Measurements from ENCODE around the gene ARMC9.
"Not testable (repeated sequence)": the region's sequence is repeated elsewhere in the genome, so short reads cannot be mapped to it uniquely, and the experiment has no call there.

Gene ARMC9

GRCh38 chr2:231343988-231344387 lies 145.6 kb downstream of the ARMC9 start:
- no peak for DNase-seq

- DNase-seq: no peak
Observed at GRCh38 chr2:231344851-231345250, 146.4 kb downstream of the ARMC9 start.

GRCh38 chr2:231347081-231347480 lies 148.7 kb downstream of the ARMC9 start:
- no peak for DNase-seq

GRCh38 chr2:231347638-231348037 lies 149.2 kb downstream of the ARMC9 start:
- DNase-seq: no peak

GRCh38 chr2:231348173-231348572 lies 149.7 kb downstream of the ARMC9 start:
- DNase-seq: no peak

GRCh38 chr2:231348704-231349373 lies 150.4 kb downstream of the ARMC9 start:
- no peak for DNase-seq

- DNase-seq: not testable (repeated sequence)
Observed at GRCh38 chr2:231349374-231349735, 150.9 kb downstream of the ARMC9 start.

GRCh38 chr2:231351648-231352047 lies 153.2 kb downstream of the ARMC9 start:
- DNase-seq: no peak

- no peak for DNase-seq
Observed at GRCh38 chr2:231353469-231353868, 155.0 kb downstream of the ARMC9 start.

GRCh38 chr2:231355508-231356465 lies 157.4 kb downstream of the ARMC9 start:
- DNase-seq: no peak

GRCh38 chr2:231356466-231356844 lies 158.0 kb downstream of the ARMC9 start:
- DNase-seq: no peak

- DNase-seq: no peak
Observed at GRCh38 chr2:231357048-231357447, 158.6 kb downstream of the ARMC9 start.

- no peak for DNase-seq
Observed at GRCh38 chr2:231357931-231358330, 159.5 kb downstream of the ARMC9 start.

GRCh38 chr2:231359441-231359840 lies 161.0 kb downstream of the ARMC9 start:
- DNase-seq: no peak

- DNase-seq: no peak
Observed at GRCh38 chr2:231359948-231360347, 161.5 kb downstream of the ARMC9 start.

- no peak for DNase-seq
Observed at GRCh38 chr2:231360401-231360800, 162.0 kb downstream of the ARMC9 start.

- DNase-seq: no peak
Observed at GRCh38 chr2:231360881-231361371, 162.5 kb downstream of the ARMC9 start.

- no peak for DNase-seq
Observed at GRCh38 chr2:231361701-231362554, 163.5 kb downstream of the ARMC9 start.

GRCh38 chr2:231362555-231363184 lies 164.2 kb downstream of the ARMC9 start:
- DNase-seq: no peak

GRCh38 chr2:231364061-231364460 lies 165.6 kb downstream of the ARMC9 start:
- no peak for DNase-seq

- DNase-seq: no peak
Observed at GRCh38 chr2:231364961-231365810, 166.8 kb downstream of the ARMC9 start.

- no peak for DNase-seq
Observed at GRCh38 chr2:231367178-231367577, 168.7 kb downstream of the ARMC9 start.

Measured in NCI-H1105 treated with DMSO at 0.1 percent for 48 hours (cell line).